Body of pancreas (tissue), 4 donors: ENCODE measurements around the gene UBE2B. TPM values are rescaled to one million over a fixed set of nuclear protein-coding genes. Genes with fewer than 3 reads are reported as not detected.

Source experiments
- ATAC-seq: fragments of 150-250 bp; one replicate; pipeline ENCODE4 v1.9.1; 2016
- DNase-seq, 4 donors: peaks; one replicate each; pipeline ENCODE4 v3.0.0-alpha.2; 2019
- H3K27ac ChIP-seq, 4 donors: fragments of 200-600 bp; sonication (generic); 1 replicate in 3 of 4; 2 replicates in 1 of 4; pipeline versions ENCODE4 v1.5.1 to v1.6.1; 2016 to 2019; ENCODE audit warnings: mild to moderate bottlenecking in 1 of 4, mixed read lengths in 1 of 4, moderate library complexity in 1 of 4
- H3K27me3 ChIP-seq, 2 donors: fragments of 200-600 bp; sonication (generic); one replicate each; pipeline ENCODE4 v1.6.0; 2016; ENCODE audit warnings: mild to moderate bottlenecking in 1 of 2
- H3K36me3 ChIP-seq, 2 donors: fragments of 200-600 bp; sonication (generic); replicated peaks in 1 of 2; 2 replicates each; pipeline ENCODE4 v1.5.1; 2016; ENCODE audit warnings: low read depth in 2 of 2; ENCODE audit not compliant: insufficient read depth in 1 of 2
- H3K4me1 ChIP-seq: fragments of 200-600 bp; sonication (generic); one replicate; pipeline ENCODE4 v1.6.0; 2016
- H3K4me3 ChIP-seq, 2 donors: fragments of 200-600 bp; sonication (generic); 1 replicate in 1 of 2; 2 replicates in 1 of 2; pipeline ENCODE4 v1.5.1; 2016 to 2019
- H3K9me3 ChIP-seq, 3 donors: fragments of 200-600 bp; sonication (generic); 1 replicate in 2 of 3; 2 replicates in 1 of 3; pipeline ENCODE4 v1.5.1; 2016
- POLR2A ChIP-seq, 3 donors: fragments of 450-650 bp; IDR thresholded peaks; one replicate each; pipeline ENCODE4 v1.6.1; 2016; ENCODE audit warnings: antibody characterized with exemption in 3 of 3, mild to moderate bottlenecking in 2 of 3
- WGBS, 2 donors: methylation state at CpG; one replicate each; pipeline ENCODE4 v1.1.5; 2017; 5-methylcytosine and 5-hydroxymethylcytosine counted together
- intact Hi-C: fragments of 100-400 bp; cut with DNase I; formaldehyde crosslinking; loops from one replicate; pipeline ENCODE4 v1.15.1; 2023
- total RNA-seq, 2 donors: library from RNA; depleted of rRNA; stranded (reverse); fragments of >200 nt; gene quantifications; one replicate each; pipeline ENCODE4 v1.1.0, GENCODE V29; 2016
- TF ChIP-seq, protein P1 (sequence below), 7 experiments: fragments of 450-650 bp in 4 of 7; fragments of 200-600 bp in 3 of 7; sonication (generic) in 3 of 7; IDR thresholded peaks; one replicate each; pipeline ENCODE4 v1.5.1; 2016 to 2019; ENCODE audit warnings: antibody characterized with exemption in 7 of 7

UBE2B gene
- total RNA-seq, 2 donors from 2014 or later, result 31.6 to 36.1 TPM

DNA sequence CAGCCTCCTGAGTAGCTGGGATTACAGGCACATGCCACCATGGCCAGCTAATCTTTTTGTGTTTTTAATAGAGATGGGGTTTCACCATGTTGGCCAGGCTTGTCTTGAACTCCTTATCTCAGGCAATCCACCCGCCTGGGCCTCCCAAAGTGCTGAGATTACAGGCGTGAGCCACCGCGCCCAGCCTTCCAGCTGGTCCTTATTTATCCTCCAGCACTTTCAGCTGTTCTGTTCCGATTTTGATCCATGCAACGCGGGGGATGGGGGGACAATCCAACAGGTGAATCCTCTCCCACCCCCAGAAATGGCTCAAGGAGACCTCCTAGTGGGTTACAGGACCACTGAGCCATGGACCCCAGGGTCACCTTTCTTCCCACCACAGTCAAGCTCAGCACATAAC, 55.0 kb downstream of the UBE2B start:
- no peak overlapping the region for H3K27ac ChIP-seq
- H3K4me1 ChIP-seq, result no peaks in the 10 kb centered on the region
- H3K4me3 ChIP-seq, result no peak overlapping the region
- WGBS, 2 donors, result 82 to 85% methylated on average over 7 of the region's 7 CpGs
- no peaks in the 10 kb centered on the region for H3K36me3 ChIP-seq
- TF ChIP-seq, protein P1, sequence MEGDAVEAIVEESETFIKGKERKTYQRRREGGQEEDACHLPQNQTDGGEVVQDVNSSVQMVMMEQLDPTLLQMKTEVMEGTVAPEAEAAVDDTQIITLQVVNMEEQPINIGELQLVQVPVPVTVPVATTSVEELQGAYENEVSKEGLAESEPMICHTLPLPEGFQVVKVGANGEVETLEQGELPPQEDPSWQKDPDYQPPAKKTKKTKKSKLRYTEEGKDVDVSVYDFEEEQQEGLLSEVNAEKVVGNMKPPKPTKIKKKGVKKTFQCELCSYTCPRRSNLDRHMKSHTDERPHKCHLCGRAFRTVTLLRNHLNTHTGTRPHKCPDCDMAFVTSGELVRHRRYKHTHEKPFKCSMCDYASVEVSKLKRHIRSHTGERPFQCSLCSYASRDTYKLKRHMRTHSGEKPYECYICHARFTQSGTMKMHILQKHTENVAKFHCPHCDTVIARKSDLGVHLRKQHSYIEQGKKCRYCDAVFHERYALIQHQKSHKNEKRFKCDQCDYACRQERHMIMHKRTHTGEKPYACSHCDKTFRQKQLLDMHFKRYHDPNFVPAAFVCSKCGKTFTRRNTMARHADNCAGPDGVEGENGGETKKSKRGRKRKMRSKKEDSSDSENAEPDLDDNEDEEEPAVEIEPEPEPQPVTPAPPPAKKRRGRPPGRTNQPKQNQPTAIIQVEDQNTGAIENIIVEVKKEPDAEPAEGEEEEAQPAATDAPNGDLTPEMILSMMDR (IDR thresholded peaks at IDR 0.05), result no peak
- no peak for TF ChIP-seq POLR2A (IDR thresholded peaks at IDR 0.05)
- DNase-seq, result no peak
- H3K27me3 ChIP-seq, result no peaks in the 10 kb centered on the region
- no peaks in the 10 kb centered on the region for H3K9me3 ChIP-seq
- ATAC-seq, result no peak
- intact Hi-C loops, result no loop called here

DNA sequence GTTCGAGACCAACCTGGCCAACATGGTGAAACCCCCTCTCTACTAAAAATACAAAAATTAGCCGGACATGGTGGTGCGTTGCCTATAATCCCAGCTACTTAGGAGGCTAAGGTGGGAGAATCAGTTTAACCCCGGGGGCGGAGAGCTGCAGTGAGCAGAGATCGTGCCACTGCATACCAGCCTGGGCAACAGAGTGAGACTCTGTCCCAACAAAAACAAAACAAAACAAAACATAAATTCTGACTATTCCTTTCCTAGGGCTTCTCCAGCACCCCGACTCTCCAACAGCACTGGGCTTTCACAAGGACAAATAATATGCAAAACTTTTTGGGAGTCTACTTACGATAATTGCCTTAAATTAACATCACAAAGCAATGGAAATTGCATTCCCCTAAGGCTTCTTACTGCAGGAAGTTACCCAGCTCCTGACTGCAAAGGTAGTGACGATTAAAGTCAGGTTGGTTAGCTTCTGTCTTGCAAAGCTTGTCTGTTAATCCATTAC, 56.2 kb downstream of the UBE2B start:
- Histone ChIP-seq H3K27me3 (no peaks in the 10 kb centered on the region), H3K36me3 (no peaks in the 10 kb centered on the region), H3K4me1 (no peaks in the 10 kb centered on the region), H3K9me3 (no peaks in the 10 kb centered on the region), H3K4me3 (no peak overlapping the region), H3K27ac (no peak overlapping the region)
- WGBS, 2 donors, result 71 to 80% methylated on average over 9 of the region's 9 CpGs
- TF ChIP-seq, protein P1 (IDR thresholded peaks at IDR 0.05), result no peak
- TF ChIP-seq POLR2A (IDR thresholded peaks at IDR 0.05), result no peak
- ATAC-seq (no peak), DNase-seq (no peak)
- intact Hi-C loops, result no loop called here

DNA sequence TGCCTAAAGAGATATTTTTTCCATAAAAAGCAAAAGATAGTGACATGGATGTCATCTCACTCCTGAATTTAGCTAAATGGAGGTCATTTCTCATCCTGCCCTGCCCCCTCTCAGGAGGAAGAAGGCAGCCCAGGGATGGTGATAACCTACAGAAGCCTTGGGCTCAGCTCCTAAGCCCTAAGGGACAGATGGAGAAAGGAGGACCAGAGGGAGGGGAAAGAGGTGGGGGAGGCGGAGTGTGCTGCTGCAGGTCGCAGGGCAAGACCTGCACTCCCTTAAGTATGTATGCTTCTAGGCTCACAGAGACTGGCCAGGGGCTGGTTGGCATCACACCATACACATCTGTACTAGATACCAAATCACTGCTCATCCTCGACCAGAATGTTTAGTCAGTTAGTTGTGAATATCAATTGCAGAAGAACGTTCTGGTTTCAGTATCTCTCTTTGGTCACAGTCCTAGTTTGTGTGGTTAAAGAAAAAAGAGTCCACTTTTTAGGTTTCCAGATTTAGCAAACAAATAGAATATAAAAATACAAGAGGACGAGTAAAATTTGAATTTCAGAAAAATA, 58.7 kb downstream of the UBE2B start:
- no peaks in the 10 kb centered on the region for H3K36me3 ChIP-seq
- H3K4me3 ChIP-seq, result no peak overlapping the region
- TF ChIP-seq POLR2A (IDR thresholded peaks at IDR 0.05), result no peak
- TF ChIP-seq, protein P1 (IDR thresholded peaks at IDR 0.05), result no peak
- H3K27me3 ChIP-seq, result no peaks in the 10 kb centered on the region
- no peak overlapping the region for H3K27ac ChIP-seq
- no peaks in the 10 kb centered on the region for H3K4me1 ChIP-seq
- WGBS, 2 donors, result 50 to 77% methylated on average over 5 of the region's 5 CpGs
- H3K9me3 ChIP-seq, result no peaks in the 10 kb centered on the region
- ATAC-seq (no peak), DNase-seq (no peak)
- intact Hi-C loops, result no loop called here

DNA sequence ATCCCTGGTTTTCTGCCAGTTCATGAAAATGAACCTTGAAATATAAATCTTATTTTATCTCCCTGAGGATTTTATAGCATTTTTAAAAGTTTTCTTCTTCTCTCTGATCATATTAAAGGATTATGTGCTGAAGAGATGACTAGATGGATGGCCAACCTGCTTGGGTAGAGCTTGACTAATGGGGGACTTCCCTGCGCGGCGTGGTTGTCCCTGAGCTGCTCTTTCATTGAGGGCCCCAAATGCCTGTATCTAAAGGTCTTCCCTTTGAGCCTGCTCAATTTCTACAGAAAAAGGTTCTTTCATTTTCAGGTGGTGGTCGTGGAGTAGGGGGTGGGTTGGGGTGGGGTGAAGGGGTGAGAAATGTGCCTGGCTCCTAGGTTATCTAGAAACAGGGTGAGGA, 60.8 kb downstream of the UBE2B start:
- Histone ChIP-seq H3K9me3 (no peaks in the 10 kb centered on the region), H3K36me3 (no peaks in the 10 kb centered on the region), H3K27me3 (no peaks in the 10 kb centered on the region), H3K4me1 (peaks cover 12% of the 10 kb centered on the region), H3K27ac (no peak overlapping the region), H3K4me3 (no peak overlapping the region)
- ATAC-seq (no peak), DNase-seq (no peak)
- intact Hi-C loops, result no loop called here
- TF ChIP-seq POLR2A (IDR thresholded peaks at IDR 0.05), result no peak
- TF ChIP-seq, protein P1 (IDR thresholded peaks at IDR 0.05), result no peak
- WGBS, 2 donors, result 90 to 91% methylated on average over 4 of the region's 4 CpGs
